Measurements from ENCODE around the gene KRT222. TPM values are rescaled to one million over a fixed set of nuclear protein-coding genes. Genes with fewer than 3 reads are reported as not detected.

The KRT222 gene
- total RNA-seq, 2 experiments from 2014 or later = not detected

DNA sequence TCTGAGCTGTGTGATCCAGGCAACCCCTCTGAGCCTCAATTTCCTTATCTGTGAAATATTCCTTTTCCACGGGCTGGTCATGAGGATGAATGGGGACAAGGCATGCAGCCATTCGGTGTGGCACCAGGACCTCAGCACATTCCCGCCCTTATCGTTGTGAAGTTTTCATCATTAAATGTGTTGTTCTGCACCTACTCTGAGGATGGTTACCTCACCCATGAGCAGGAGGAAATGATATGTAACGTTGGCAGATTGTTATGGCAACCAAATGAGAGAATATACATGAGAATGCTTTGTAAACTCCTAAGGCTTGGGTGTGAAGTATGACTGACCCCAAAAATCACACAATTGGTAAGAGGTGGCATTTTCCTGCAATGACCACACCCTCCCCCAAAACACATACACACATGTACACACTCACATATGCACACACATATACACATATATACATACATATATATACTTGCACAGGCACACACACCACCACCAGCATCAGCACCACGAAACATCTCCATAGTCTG lies 56.9 kb downstream of the KRT222 start:
- no TSS peak for BruUV-seq (replicated peaks)
- CTCF ChIA-PET (ENCODE audit: unreplicated experiment) = no interaction called here

DNA sequence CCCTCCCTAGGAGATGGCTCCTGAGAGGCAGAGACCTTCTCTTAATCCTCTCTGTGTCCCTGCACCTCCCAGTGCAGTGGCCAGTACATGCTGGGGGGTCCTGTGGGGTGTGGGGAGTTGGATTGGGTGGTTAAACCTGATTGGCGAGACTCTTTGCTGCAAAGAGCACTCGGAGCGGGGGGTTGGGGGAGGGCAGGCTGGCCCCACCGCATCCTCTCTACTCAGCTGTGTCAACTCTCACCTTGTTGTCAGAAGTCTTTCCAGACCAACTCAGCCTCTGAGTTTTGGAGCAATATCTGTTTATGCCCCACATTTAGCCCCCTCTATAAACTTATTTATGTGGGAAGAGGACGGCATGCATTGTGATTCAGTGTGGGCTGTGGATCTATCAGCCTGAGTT lies 57.3 kb downstream of the KRT222 start:
- H3K36me3 ChIP-seq (ENCODE audit: insufficient read depth, low read length) = no peaks in the 10 kb centered on the region
- no peak overlapping the region for H3K4me2 ChIP-seq (ENCODE audit: low read length)
- TF ChIP-seq, protein P1, sequence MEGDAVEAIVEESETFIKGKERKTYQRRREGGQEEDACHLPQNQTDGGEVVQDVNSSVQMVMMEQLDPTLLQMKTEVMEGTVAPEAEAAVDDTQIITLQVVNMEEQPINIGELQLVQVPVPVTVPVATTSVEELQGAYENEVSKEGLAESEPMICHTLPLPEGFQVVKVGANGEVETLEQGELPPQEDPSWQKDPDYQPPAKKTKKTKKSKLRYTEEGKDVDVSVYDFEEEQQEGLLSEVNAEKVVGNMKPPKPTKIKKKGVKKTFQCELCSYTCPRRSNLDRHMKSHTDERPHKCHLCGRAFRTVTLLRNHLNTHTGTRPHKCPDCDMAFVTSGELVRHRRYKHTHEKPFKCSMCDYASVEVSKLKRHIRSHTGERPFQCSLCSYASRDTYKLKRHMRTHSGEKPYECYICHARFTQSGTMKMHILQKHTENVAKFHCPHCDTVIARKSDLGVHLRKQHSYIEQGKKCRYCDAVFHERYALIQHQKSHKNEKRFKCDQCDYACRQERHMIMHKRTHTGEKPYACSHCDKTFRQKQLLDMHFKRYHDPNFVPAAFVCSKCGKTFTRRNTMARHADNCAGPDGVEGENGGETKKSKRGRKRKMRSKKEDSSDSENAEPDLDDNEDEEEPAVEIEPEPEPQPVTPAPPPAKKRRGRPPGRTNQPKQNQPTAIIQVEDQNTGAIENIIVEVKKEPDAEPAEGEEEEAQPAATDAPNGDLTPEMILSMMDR (conservative IDR thresholded peaks at IDR 0.05; ENCODE audit: low read length) = no peak
- no peak for TF ChIP-seq EZH2phosphoT487 (IDR thresholded peaks at IDR 0.05; ENCODE audit: borderline replicate concordance, low read depth, low read length)
- no peak for DNase-seq (ENCODE audit: low spot score)
- H3K9me3 ChIP-seq (ENCODE audit: low read length) = no peaks in the 10 kb centered on the region
- H3K9me2 ChIP-seq (ENCODE audit: insufficient read depth, low read length) = no peaks in the 10 kb centered on the region
- no peaks in the 10 kb centered on the region for H4K20me1 ChIP-seq (ENCODE audit: insufficient read depth, low read length)
- CTCF ChIA-PET (ENCODE audit: unreplicated experiment) = no interaction called here
- no peak overlapping the region for H3K4me3 ChIP-seq (ENCODE audit: low read depth, low read length, poor library complexity, severe bottlenecking)
- no TSS peak for BruUV-seq (replicated peaks)
- intact Hi-C loops (cut with micrococcal nuclease; ENCODE audit: unreplicated experiment) = no loop called here
- POLR2A ChIA-PET = interaction anchor here (0.6 kb wide), 2 partner anchors 48 to 104 kb away, joined by 3 read pairs; no protein-coding TSS in a partner anchor
- H2AFZ ChIP-seq (ENCODE audit: low read length) = no peak overlapping the region
- H3K27ac ChIP-seq (ENCODE audit: low read depth, low read length, poor library complexity, severe bottlenecking) = no peak overlapping the region
- no peaks in the 10 kb centered on the region for H3K4me1 ChIP-seq (ENCODE audit: insufficient read depth, low read length, poor library complexity, severe bottlenecking)
- no peaks in the 10 kb centered on the region for H3K79me2 ChIP-seq (ENCODE audit: insufficient read depth, low read depth, low read length)

More for the DNA sequence above, 56.9 kb downstream of the KRT222 start:
- Histone ChIP-seq H3K9me2 (ENCODE audit: insufficient read depth, low read length) (no peaks in the 10 kb centered on the region), H4K20me1 (ENCODE audit: insufficient read depth, low read length) (no peaks in the 10 kb centered on the region), H3K79me2 (ENCODE audit: insufficient read depth, low read depth, low read length) (no peaks in the 10 kb centered on the region), H3K36me3 (ENCODE audit: insufficient read depth, low read length) (no peaks in the 10 kb centered on the region), H3K9me3 (ENCODE audit: low read length) (no peaks in the 10 kb centered on the region), H3K4me1 (ENCODE audit: insufficient read depth, low read length, poor library complexity, severe bottlenecking) (no peaks in the 10 kb centered on the region), H3K4me3 (ENCODE audit: low read depth, low read length, poor library complexity, severe bottlenecking) (no peak overlapping the region), H3K4me2 (ENCODE audit: low read length) (no peak overlapping the region), H2AFZ (ENCODE audit: low read length) (no peak overlapping the region), H3K27ac (ENCODE audit: low read depth, low read length, poor library complexity, severe bottlenecking) (no peak overlapping the region)
- intact Hi-C loops (cut with micrococcal nuclease; ENCODE audit: unreplicated experiment) = no loop called here
- TF ChIP-seq, protein P1 (conservative IDR thresholded peaks at IDR 0.05; ENCODE audit: low read length) = no peak
- TF ChIP-seq EZH2phosphoT487 (IDR thresholded peaks at IDR 0.05; ENCODE audit: borderline replicate concordance, low read depth, low read length) = no peak
- POLR2A ChIA-PET = interaction anchor here (0.6 kb wide), 1 partner anchor 47 kb away, joined by 3 read pairs; no protein-coding TSS in a partner anchor
- DNase-seq (ENCODE audit: low spot score) = no peak

DNA sequence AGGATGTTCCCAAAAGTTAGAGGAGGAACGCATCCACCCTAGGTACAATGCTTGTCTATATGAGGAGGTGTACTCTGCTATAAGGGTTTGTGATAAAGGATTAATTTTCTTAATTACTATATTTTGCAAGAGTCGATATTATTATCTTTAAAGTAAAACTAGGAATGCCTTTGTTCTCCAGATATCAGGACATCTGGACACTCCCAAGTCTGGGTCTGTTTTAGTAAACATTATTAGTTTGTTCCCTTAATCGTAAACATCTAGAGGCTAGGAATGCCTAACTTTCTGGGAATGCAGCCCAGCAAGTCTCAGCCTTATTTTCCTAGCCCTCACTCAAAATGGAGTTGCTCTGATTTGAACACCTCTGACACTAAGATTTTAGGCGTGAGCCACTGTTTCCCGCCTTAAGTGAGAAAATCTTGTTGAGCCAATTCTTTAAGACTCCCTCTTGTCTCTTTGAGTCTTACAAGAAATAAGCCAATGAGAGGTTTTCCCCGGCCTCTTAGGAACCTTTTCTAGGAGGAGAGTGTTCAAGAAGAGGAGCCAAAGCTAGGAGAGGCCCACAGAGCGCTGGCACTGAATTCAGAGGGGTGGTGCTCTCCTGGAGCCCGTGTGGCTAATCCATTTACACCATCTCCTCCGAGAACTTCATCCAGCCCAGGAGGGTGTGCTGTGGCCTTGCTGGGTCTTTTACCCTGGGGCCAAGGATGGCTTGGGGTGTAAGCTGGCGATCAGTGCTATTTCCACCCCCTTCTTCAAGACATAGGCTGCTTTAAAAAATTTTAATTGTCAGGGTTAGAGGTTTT lies 58.2 kb downstream of the KRT222 start:
- Histone ChIP-seq H3K79me2 (ENCODE audit: insufficient read depth, low read depth, low read length) (no peaks in the 10 kb centered on the region), H3K4me1 (ENCODE audit: insufficient read depth, low read length, poor library complexity, severe bottlenecking) (no peaks in the 10 kb centered on the region), H3K27ac (ENCODE audit: low read depth, low read length, poor library complexity, severe bottlenecking) (no peak overlapping the region), H3K4me2 (ENCODE audit: low read length) (no peak overlapping the region), H3K4me3 (ENCODE audit: low read depth, low read length, poor library complexity, severe bottlenecking) (no peak overlapping the region), H3K36me3 (ENCODE audit: insufficient read depth, low read length) (no peaks in the 10 kb centered on the region), H2AFZ (ENCODE audit: low read length) (no peak overlapping the region), H3K9me2 (ENCODE audit: insufficient read depth, low read length) (no peaks in the 10 kb centered on the region), H4K20me1 (ENCODE audit: insufficient read depth, low read length) (no peaks in the 10 kb centered on the region), H3K9me3 (ENCODE audit: low read length) (no peaks in the 10 kb centered on the region)
- ChIA-PET CTCF (ENCODE audit: unreplicated experiment) (no interaction called here), POLR2A (interaction anchor here (0.6 kb wide), 1 partner anchor 105 kb away, joined by 3 read pairs; no protein-coding TSS in a partner anchor)
- no peak for TF ChIP-seq EZH2phosphoT487 (IDR thresholded peaks at IDR 0.05; ENCODE audit: borderline replicate concordance, low read depth, low read length)
- TF ChIP-seq, protein P1 (conservative IDR thresholded peaks at IDR 0.05; ENCODE audit: low read length) = no peak
- BruUV-seq (replicated peaks) = no TSS peak
- no peak for DNase-seq (ENCODE audit: low spot score)
- intact Hi-C loops (cut with micrococcal nuclease; ENCODE audit: unreplicated experiment) = no loop called here
